Measurements from ENCODE around the gene LSM4. TPM values are rescaled to one million over a fixed set of nuclear protein-coding genes. Genes with fewer than 3 reads are reported as not detected.
A peak's percentile ranks its signal among the peaks of the same experiment; 100 is the strongest.

Gene LSM4
- total and polyA plus RNA-seq, 2 of the 13 experiments (the other 11 are each of a cell fraction or from before 2014, with no cell fraction given) = 65.8 to 166 TPM

DNA sequence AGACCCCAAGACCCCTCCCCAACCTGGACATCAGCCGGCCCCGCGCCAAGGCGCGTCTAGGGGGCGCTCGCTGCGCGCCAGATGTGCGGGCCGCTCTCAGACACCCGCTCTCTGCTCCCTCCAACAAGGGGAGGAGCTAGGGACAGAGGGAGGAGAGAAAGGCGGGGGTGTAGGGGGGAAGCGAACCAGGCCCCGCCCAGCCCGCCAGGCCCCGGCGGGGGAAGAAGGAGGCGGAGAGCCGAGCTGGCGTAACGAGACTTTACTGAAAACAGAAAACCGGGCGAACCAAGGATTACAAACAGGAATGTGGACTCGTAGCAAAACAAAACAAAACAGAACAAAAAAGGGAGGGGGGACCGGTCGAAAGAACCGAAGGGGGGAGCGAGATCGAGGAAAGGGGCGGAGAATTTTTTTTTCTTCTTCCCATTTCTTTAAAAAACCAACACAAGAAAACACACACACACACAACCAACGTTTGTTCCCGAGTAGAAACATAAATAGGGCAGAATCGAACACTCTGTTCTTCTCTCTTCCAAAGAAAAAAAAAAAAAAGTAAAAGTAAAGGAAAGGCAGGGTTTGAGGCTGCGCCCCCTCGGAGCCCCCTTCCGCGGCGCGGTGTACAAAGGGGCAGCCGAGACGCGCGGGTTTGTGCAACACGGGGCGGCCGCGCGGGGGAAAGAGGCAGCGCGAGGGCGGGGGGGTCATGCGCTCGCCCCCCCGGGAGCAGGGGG is 43.2 kb downstream of the LSM4 start (continued):
- TF ChIP-seq, protein P1, sequence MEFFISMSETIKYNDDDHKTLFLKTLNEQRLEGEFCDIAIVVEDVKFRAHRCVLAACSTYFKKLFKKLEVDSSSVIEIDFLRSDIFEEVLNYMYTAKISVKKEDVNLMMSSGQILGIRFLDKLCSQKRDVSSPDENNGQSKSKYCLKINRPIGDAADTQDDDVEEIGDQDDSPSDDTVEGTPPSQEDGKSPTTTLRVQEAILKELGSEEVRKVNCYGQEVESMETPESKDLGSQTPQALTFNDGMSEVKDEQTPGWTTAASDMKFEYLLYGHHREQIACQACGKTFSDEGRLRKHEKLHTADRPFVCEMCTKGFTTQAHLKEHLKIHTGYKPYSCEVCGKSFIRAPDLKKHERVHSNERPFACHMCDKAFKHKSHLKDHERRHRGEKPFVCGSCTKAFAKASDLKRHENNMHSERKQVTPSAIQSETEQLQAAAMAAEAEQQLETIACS (CRISPR knock-in tag; IDR thresholded peaks at IDR 0.05) = no peak
- no peak for TF ChIP-seq ZNF782 (CRISPR knock-in tag; IDR thresholded peaks at IDR 0.05; ENCODE audit: borderline replicate concordance)
- TF ChIP-seq, protein P2, sequence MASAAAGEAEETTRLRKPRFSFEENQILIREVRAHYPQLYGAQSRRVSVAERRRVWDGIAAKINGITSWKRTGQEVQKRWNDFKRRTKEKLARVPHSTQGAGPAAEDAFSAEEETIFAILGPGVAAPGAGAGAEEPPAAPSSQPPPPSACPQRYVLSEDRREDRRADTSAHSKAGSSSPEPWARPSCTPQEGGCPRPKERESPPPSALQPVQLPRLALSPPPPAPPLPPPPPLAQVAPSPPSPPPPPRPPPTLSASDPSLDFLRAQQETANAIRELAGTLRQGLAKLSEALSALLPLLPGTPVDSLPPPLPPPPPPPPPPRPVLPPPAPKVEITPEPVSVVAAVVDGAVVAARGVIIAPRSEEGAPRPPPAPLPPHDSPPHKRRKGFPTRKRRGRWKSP (CRISPR knock-in tag; IDR thresholded peaks at IDR 0.05) = peak; percentile 55; the same call in 1 of the 2 replicates
- TF ChIP-seq ZNF891 (CRISPR knock-in tag; IDR thresholded peaks at IDR 0.05) = 0 out of 2 replicates have a peak, but pooled peaks have one; percentile 13
- TF ChIP-seq ZNF350 (CRISPR knock-in tag; IDR thresholded peaks at IDR 0.05; ENCODE audit: borderline replicate concordance, low read depth) = 0 out of 2 replicates have a peak, but pooled peaks have one; percentile 76
- TF ChIP-seq, protein P3, sequence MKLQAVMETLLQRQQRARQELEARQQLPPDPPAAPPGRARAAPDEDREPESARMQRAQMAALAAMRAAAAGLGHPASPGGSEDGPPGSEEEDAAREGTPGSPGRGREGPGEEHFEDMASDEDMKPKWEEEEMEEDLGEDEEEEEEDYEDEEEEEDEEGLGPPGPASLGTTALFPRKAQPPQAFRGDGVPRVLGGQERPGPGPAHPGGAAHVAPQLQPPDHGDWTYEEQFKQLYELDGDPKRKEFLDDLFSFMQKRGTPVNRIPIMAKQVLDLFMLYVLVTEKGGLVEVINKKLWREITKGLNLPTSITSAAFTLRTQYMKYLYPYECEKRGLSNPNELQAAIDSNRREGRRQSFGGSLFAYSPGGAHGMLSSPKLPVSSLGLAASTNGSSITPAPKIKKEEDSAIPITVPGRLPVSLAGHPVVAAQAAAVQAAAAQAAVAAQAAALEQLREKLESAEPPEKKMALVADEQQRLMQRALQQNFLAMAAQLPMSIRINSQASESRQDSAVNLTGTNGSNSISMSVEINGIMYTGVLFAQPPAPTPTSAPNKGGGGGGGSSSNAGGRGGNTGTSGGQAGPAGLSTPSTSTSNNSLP (IDR thresholded peaks at IDR 0.05; ENCODE audit: low read depth, low read length) = no peak
- peak; percentile 99 for TF ChIP-seq AGO1 (IDR thresholded peaks at IDR 0.05; ENCODE audit: low read depth, low read length, poor library complexity, severe bottlenecking)
- no peak for TF ChIP-seq TEAD2 (CRISPR knock-in tag; IDR thresholded peaks at IDR 0.05)
- no peak for TF ChIP-seq REXO4 (CRISPR knock-in tag; IDR thresholded peaks at IDR 0.05; ENCODE audit: borderline replicate concordance)
- TF ChIP-seq, protein P4, sequence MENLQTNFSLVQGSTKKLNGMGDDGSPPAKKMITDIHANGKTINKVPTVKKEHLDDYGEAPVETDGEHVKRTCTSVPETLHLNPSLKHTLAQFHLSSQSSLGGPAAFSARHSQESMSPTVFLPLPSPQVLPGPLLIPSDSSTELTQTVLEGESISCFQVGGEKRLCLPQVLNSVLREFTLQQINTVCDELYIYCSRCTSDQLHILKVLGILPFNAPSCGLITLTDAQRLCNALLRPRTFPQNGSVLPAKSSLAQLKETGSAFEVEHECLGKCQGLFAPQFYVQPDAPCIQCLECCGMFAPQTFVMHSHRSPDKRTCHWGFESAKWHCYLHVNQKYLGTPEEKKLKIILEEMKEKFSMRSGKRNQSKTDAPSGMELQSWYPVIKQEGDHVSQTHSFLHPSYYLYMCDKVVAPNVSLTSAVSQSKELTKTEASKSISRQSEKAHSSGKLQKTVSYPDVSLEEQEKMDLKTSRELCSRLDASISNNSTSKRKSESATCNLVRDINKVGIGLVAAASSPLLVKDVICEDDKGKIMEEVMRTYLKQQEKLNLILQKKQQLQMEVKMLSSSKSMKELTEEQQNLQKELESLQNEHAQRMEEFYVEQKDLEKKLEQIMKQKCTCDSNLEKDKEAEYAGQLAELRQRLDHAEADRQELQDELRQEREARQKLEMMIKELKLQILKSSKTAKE (CRISPR knock-in tag; IDR thresholded peaks at IDR 0.05; ENCODE audit: borderline replicate concordance) = peak; percentile 48; the same call in 1 of the 2 replicates
- TF ChIP-seq TP53 (CRISPR knock-in tag; conservative IDR thresholded peaks at IDR 0.05) = 0 out of 2 replicates have a peak, but pooled peaks have one; percentile 10
- TF ChIP-seq, protein P5, sequence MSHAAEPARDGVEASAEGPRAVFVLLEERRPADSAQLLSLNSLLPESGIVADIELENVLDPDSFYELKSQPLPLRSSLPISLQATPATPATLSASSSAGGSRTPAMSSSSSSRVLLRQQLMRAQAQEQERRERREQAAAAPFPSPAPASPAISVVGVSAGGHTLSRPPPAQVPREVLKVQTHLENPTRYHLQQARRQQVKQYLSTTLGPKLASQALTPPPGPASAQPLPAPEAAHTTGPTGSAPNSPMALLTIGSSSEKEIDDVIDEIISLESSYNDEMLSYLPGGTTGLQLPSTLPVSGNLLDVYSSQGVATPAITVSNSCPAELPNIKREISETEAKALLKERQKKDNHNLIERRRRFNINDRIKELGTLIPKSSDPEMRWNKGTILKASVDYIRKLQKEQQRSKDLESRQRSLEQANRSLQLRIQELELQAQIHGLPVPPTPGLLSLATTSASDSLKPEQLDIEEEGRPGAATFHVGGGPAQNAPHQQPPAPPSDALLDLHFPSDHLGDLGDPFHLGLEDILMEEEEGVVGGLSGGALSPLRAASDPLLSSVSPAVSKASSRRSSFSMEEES (CRISPR knock-in tag; IDR thresholded peaks at IDR 0.05) = no peak
- TF ChIP-seq ZSCAN31 (CRISPR knock-in tag; IDR thresholded peaks at IDR 0.05; ENCODE audit: low read depth) = no peak
- no peak for TF ChIP-seq ZNF558 (CRISPR knock-in tag; IDR thresholded peaks at IDR 0.05; ENCODE audit: borderline replicate concordance)
- no peak for TF ChIP-seq ZNF543 (CRISPR knock-in tag; IDR thresholded peaks at IDR 0.05)
- peak; percentile 90 for TF ChIP-seq RBM39 (IDR thresholded peaks at IDR 0.05; ENCODE audit: low read depth, low read length, poor library complexity, severe bottlenecking)
- TF ChIP-seq NCOA1 (CRISPR knock-in tag; IDR thresholded peaks at IDR 0.05) = no peak
- TF ChIP-seq SALL2 (CRISPR knock-in tag; IDR thresholded peaks at IDR 0.05) = peak; percentile 87
- TF ChIP-seq SATB2 (CRISPR knock-in tag; IDR thresholded peaks at IDR 0.05) = no peak
- no peak for TF ChIP-seq ZNF432 (CRISPR knock-in tag; IDR thresholded peaks at IDR 0.05; ENCODE audit: borderline replicate concordance)
- no peak for TF ChIP-seq ZNF780A (CRISPR knock-in tag; IDR thresholded peaks at IDR 0.05)
